HepG2 (cell line): ENCODE results near the gene RNGTT. TPM values are rescaled to one million over a fixed set of nuclear protein-coding genes. Genes with fewer than 3 reads are reported as not detected.

Experiments used
- CREB1 ChIP-seq, 2 experiments: fragments of 450-650 bp in 1 of 2; IDR thresholded peaks; 2 replicates each; pipeline ENCODE4 v1.6.1; 2016 to 2017; ENCODE audit warnings: control low read depth in 1 of 2, mild to moderate bottlenecking in 1 of 2, missing compliant biosample characterization in 1 of 2, missing genetic modification characterization in 1 of 2
- DNMT1 ChIP-seq: sonication (generic); formaldehyde crosslinking; IDR thresholded peaks from 2 replicates; pipeline ENCODE4 v1.5.1; 2020; ENCODE audit warnings: mild to moderate bottlenecking, missing genetic modification reagents
- GABPB1 ChIP-seq: IDR thresholded peaks from 2 replicates; pipeline ENCODE4 v1.6.1; 2016; ENCODE audit warnings: mild to moderate bottlenecking, missing genetic modification reagents, moderate library complexity, missing compliant biosample characterization
- GTF2F1 ChIP-seq: fragments of 150-350 bp; IDR thresholded peaks from 2 replicates; pipeline ENCODE4 v1.6.1; 2014; ENCODE audit warnings: low read length
- HMG20B ChIP-seq: conservative IDR thresholded peaks from 2 replicates; pipeline ENCODE4 v1.6.1; 2016; ENCODE audit warnings: missing genetic modification reagents, missing compliant biosample characterization
- JARID2 ChIP-seq: sonication (generic); formaldehyde crosslinking; IDR thresholded peaks from 2 replicates; pipeline ENCODE4 v1.8.1; 2023; ENCODE audit warnings: missing genetic modification reagents, inconsistent platforms; ENCODE audit not compliant: insufficient replicate concordance
- JUN ChIP-seq: sonication (generic); formaldehyde crosslinking; IDR thresholded peaks from 2 replicates; pipeline ENCODE4 v1.4.0; 2020; ENCODE audit warnings: mild to moderate bottlenecking, missing genetic modification reagents
- KDM5B ChIP-seq: sonication (generic); formaldehyde crosslinking; IDR thresholded peaks from 2 replicates; pipeline ENCODE4 v1.4.0; 2020; ENCODE audit warnings: missing genetic modification reagents, mild to moderate bottlenecking, borderline replicate concordance
- KLF9 ChIP-seq: IDR thresholded peaks from 2 replicates; pipeline ENCODE4 v1.6.1; 2016; ENCODE audit warnings: low read depth
- MATR3 ChIP-seq: sonication (generic); formaldehyde crosslinking; IDR thresholded peaks from 2 replicates; pipeline ENCODE4 v1.4.0; 2020; ENCODE audit warnings: missing genetic modification reagents
- NCOA1 ChIP-seq: sonication (generic); formaldehyde crosslinking; IDR thresholded peaks from 2 replicates; pipeline ENCODE4 v1.9.0; 2021; ENCODE audit warnings: missing genetic modification reagents
- NR2F1 ChIP-seq, 2 experiments: fragments of 450-650 bp in 1 of 2; formaldehyde crosslinking in 1 of 2; IDR thresholded peaks; 2 replicates each; pipeline versions ENCODE4 v1.5.0 to v1.6.1; 2016 to 2020; ENCODE audit warnings: mild to moderate bottlenecking in 1 of 2, missing compliant biosample characterization in 1 of 2, missing genetic modification reagents in 1 of 2, moderate library complexity in 1 of 2
- SOX13 ChIP-seq, 3 experiments: fragments of 450-650 bp in 1 of 3; sonication (generic) in 1 of 3; formaldehyde crosslinking in 1 of 3; IDR thresholded peaks in 2 of 3; conservative IDR thresholded peaks in 1 of 3; 2 replicates each; pipeline versions ENCODE4 v1.5.0 to v1.6.1; 2016 to 2020; ENCODE audit warnings: antibody characterized with exemption in 1 of 3, mild to moderate bottlenecking in 1 of 3, missing compliant biosample characterization in 1 of 3, missing genetic modification reagents in 1 of 3, moderate library complexity in 1 of 3
- SP5 ChIP-seq: IDR thresholded peaks from 2 replicates; pipeline ENCODE4 v1.6.1; 2016; ENCODE audit warnings: low read depth, borderline replicate concordance
- TEAD2 ChIP-seq: sonication (generic); formaldehyde crosslinking; IDR thresholded peaks from 2 replicates; pipeline ENCODE4 v1.9.0; 2021; ENCODE audit warnings: missing genetic modification reagents
- ZBTB21 ChIP-seq: sonication (generic); formaldehyde crosslinking; IDR thresholded peaks from 2 replicates; pipeline ENCODE4 v1.4.0; 2020; ENCODE audit warnings: missing genetic modification reagents
- ZFP36L2 ChIP-seq: sonication (generic); formaldehyde crosslinking; IDR thresholded peaks from 2 replicates; pipeline ENCODE4 v1.4.0; 2020; ENCODE audit warnings: missing genetic modification reagents
- ZFP62 ChIP-seq: sonication (generic); formaldehyde crosslinking; IDR thresholded peaks from 2 replicates; pipeline ENCODE4 v1.4.0; 2020; ENCODE audit warnings: missing genetic modification reagents
- ZMYM2 ChIP-seq: sonication (generic); formaldehyde crosslinking; IDR thresholded peaks from 2 replicates; pipeline ENCODE4 v1.8.0; 2022; ENCODE audit warnings: mild to moderate bottlenecking, missing genetic modification reagents
- ZNF160 ChIP-seq: sonication (generic); formaldehyde crosslinking; IDR thresholded peaks from 2 replicates; pipeline ENCODE4 v1.8.0; 2022; ENCODE audit warnings: mild to moderate bottlenecking, inconsistent platforms, missing genetic modification reagents
- ZNF207 ChIP-seq: fragments of 450-650 bp; IDR thresholded peaks from 2 replicates; pipeline ENCODE4 v1.6.1; 2016; ENCODE audit warnings: antibody characterized with exemption, borderline replicate concordance
- ZNF263 ChIP-seq: sonication (generic); formaldehyde crosslinking; IDR thresholded peaks from 2 replicates; pipeline ENCODE4 v1.4.0; 2020; ENCODE audit warnings: missing genetic modification reagents
- ZNF276 ChIP-seq: sonication (generic); formaldehyde crosslinking; IDR thresholded peaks from 2 replicates; pipeline ENCODE4 v1.4.0; 2020; ENCODE audit warnings: mild to moderate bottlenecking, low read depth, missing genetic modification reagents
- ZNF33B ChIP-seq: sonication (generic); formaldehyde crosslinking; IDR thresholded peaks from 2 replicates; pipeline ENCODE4 v1.5.1; 2020; ENCODE audit warnings: mild to moderate bottlenecking, missing genetic modification reagents
- ZNF383 ChIP-seq: sonication (generic); formaldehyde crosslinking; IDR thresholded peaks from 2 replicates; pipeline ENCODE4 v1.4.0; 2020; ENCODE audit warnings: missing genetic modification reagents, mild to moderate bottlenecking, borderline replicate concordance
- ZNF552 ChIP-seq: sonication (generic); formaldehyde crosslinking; IDR thresholded peaks from 2 replicates; pipeline ENCODE4 v1.9.0; 2022; ENCODE audit warnings: missing genetic modification reagents, mild to moderate bottlenecking, borderline replicate concordance
- ZNF670 ChIP-seq: sonication (generic); formaldehyde crosslinking; IDR thresholded peaks from 2 replicates; pipeline ENCODE4 v1.8.0; 2022; ENCODE audit warnings: mild to moderate bottlenecking, missing genetic modification reagents, borderline replicate concordance
- ZNF747 ChIP-seq: sonication (generic); formaldehyde crosslinking; IDR thresholded peaks from 2 replicates; pipeline ENCODE4 v1.8.1; 2023; ENCODE audit warnings: missing genetic modification reagents, mild to moderate bottlenecking, borderline replicate concordance
- ZNF766 ChIP-seq: sonication (generic); formaldehyde crosslinking; IDR thresholded peaks from 2 replicates; pipeline ENCODE4 v1.5.0; 2020; ENCODE audit warnings: missing genetic modification reagents, borderline replicate concordance
- ZNF768 ChIP-seq: sonication (generic); formaldehyde crosslinking; IDR thresholded peaks from 2 replicates; pipeline ENCODE4 v1.4.0; 2020; ENCODE audit warnings: missing genetic modification reagents
- ZNF775 ChIP-seq: sonication (generic); formaldehyde crosslinking; IDR thresholded peaks from 2 replicates; pipeline ENCODE4 v1.4.0; 2020; ENCODE audit warnings: missing genetic modification reagents, mild to moderate bottlenecking, moderate library complexity, borderline replicate concordance
- ZNF792 ChIP-seq: IDR thresholded peaks from 2 replicates; pipeline ENCODE4 v1.6.1; 2016
- ZNF839 ChIP-seq: sonication (generic); formaldehyde crosslinking; IDR thresholded peaks from 2 replicates; pipeline ENCODE4 v1.4.0; 2020; ENCODE audit warnings: missing genetic modification reagents, mild to moderate bottlenecking, borderline replicate concordance
- ZNF883 ChIP-seq: sonication (generic); formaldehyde crosslinking; IDR thresholded peaks from 2 replicates; pipeline ENCODE4 v1.5.1; 2020; ENCODE audit warnings: mild to moderate bottlenecking, missing genetic modification reagents; ENCODE audit errors: not compliant biosample characterization
- polyA plus RNA-seq, 8 experiments: library from polyadenylated mRNA; depleted of rRNA in 3 of 8; stranded (reverse) in 7 of 8; unstranded in 1 of 8; fragments of >200 nt; fragmentation: Illumina TruSeq in 4 of 8; extraction: Trizol in 4 of 8; gene quantifications; 2 replicates each; pipeline versions ENCODE4 v1.2.1 to v1.2.3, GENCODE V29; 2011 to 2016; ENCODE audit warnings: low read depth in 4 of 8, missing spikeins in 1 of 8, mixed read lengths in 1 of 8; ENCODE audit not compliant: insufficient read depth in 1 of 8
- total RNA-seq, 5 experiments: library from RNA; depleted of rRNA; stranded (reverse); fragments of >200 nt; fragmentation: Illumina TruSeq; extraction: Trizol; gene quantifications; 2 replicates each; pipeline ENCODE4 v1.2.3, GENCODE V29; 2016; ENCODE audit warnings: low read depth in 1 of 5

RNGTT gene
- total and polyA plus RNA-seq, 2 of the 13 experiments (the other 11 are each of a cell fraction or from before 2014, with no cell fraction given) = 6.0 to 22.6 TPM

- TF ChIP-seq SP5 (no peak), ZNF383 (CRISPR knock-in tag) (no peak), ZNF766 (CRISPR knock-in tag) (no peak), ZFP62 (CRISPR knock-in tag) (no peak), ZNF747 (CRISPR knock-in tag) (no peak), ZNF552 (no peak), JUN (CRISPR knock-in tag) (no peak), GTF2F1 (no peak), ZMYM2 (CRISPR knock-in tag) (peak; percentile 95), NR2F1 (CRISPR knock-in tag; IDR thresholded peaks at IDR 0.05) (peak in 1 of 2 experiments; percentile 67; a peak in 2 of 4 replicates), ZNF768 (CRISPR knock-in tag) (no peak), ZNF883 (no peak), CREB1 (IDR thresholded peaks at IDR 0.05) (no peak), CREB1 (CRISPR knock-in tag; IDR thresholded peaks at IDR 0.05) (peak; percentile 69), ZNF792 (CRISPR knock-in tag) (no peak), ZNF670 (CRISPR knock-in tag) (no peak), MATR3 (CRISPR knock-in tag) (no peak), GABPB1 (peak; percentile 51; the same call in 1 of the 2 replicates), ZNF775 (CRISPR knock-in tag) (no peak), TEAD2 (CRISPR knock-in tag) (no peak), ZNF33B (CRISPR knock-in tag) (no peak), ZNF160 (CRISPR knock-in tag) (no peak), HMG20B (CRISPR knock-in tag) (no peak), JARID2 (no peak), DNMT1 (no peak), ZNF839 (CRISPR knock-in tag) (no peak), NCOA1 (CRISPR knock-in tag) (no peak), ZNF207 (no peak), ZNF263 (CRISPR knock-in tag) (no peak), ZNF276 (CRISPR knock-in tag) (no peak), ZFP36L2 (no peak), ZBTB21 (no peak), KDM5B (CRISPR knock-in tag) (no peak), SOX13 (IDR thresholded peaks at IDR 0.05) (peak; percentile 60; the same call in 1 of the 2 replicates), SOX13 (CRISPR knock-in tag; conservative IDR thresholded peaks at IDR 0.05 in 1 of 2, IDR thresholded peaks at IDR 0.05 in 1 of 2) (peak; percentile 71 to 79; a peak in 2 of 4 replicates), KLF9 (CRISPR knock-in tag) (no peak)
These were observed 253.6 kb downstream of the RNGTT start (continued) for GRCh38 chr6:88709819-88710246.
